Pancreas (tissue), 10 donors: ENCODE data around the gene ATP8B4. TPM values are rescaled to one million over a fixed set of nuclear protein-coding genes. Genes with fewer than 3 reads are reported as not detected.

ENCODE experiments used
- ATAC-seq, 4 donors: fragments of 200-7000 bp; cut with Tn5 transposase; one replicate each; pipeline versions ENCODE4 v1.8.0 to v1.9.1; 2020; ENCODE audit warnings: mild to moderate bottlenecking in 4 of 4, moderate library complexity in 4 of 4
- DNase-seq, 6 donors: peaks; one replicate each; pipeline ENCODE4 v3.0.0-alpha.2; 2020
- FAIRE-seq: peaks from 2 replicates; lab custom pipeline; 2012; peaks lifted over from hg19 to GRCh38; lab: Jason Lieb, UNC
- H3K27ac ChIP-seq, 4 donors: fragments of 200-600 bp; sonication (generic); 1 replicate in 3 of 4; 2 replicates in 1 of 4; pipeline versions ENCODE4 v1.5.0 to v1.8.0; 2020
- H3K27me3 ChIP-seq, 4 donors: fragments of 200-600 bp; one replicate each; pipeline ENCODE4 v1.8.0; 2021
- H3K36me3 ChIP-seq, 3 donors: fragments of 200-600 bp; sonication (generic) in 1 of 3; one replicate each; pipeline versions ENCODE4 v1.5.0 to v1.8.0; 2020 to 2021
- H3K4me1 ChIP-seq, 3 donors: fragments of 200-600 bp; one replicate each; pipeline ENCODE4 v1.8.0; 2021
- H3K4me3 ChIP-seq, 4 donors: fragments of 200-600 bp; sonication (generic) in 2 of 4; one replicate each; pipeline versions ENCODE4 v1.5.0 to v1.8.0; 2020 to 2021
- H3K9me3 ChIP-seq, 4 donors: fragments of 200-600 bp; one replicate each; pipeline ENCODE4 v1.8.0; 2021
- CTCF ChIP-seq, 4 donors: fragments of 200-600 bp; sonication (generic) in 3 of 4; IDR thresholded peaks; one replicate each; pipeline versions ENCODE4 v1.5.0 to v1.8.0; 2021; ENCODE audit warnings: antibody characterized with exemption in 4 of 4
- WGBS, 2 donors: extraction: QIAGEN DNeasy Blood & Tissue Kit; methylation state at CpG; one replicate each; pipeline ENCODE4 v1.1.7; 2013; 5-methylcytosine and 5-hydroxymethylcytosine counted together
- intact Hi-C, 3 donors: fragments of 100-400 bp; cut with DNase I; formaldehyde crosslinking; loops; one replicate each; pipeline versions ENCODE4 v1.11.1 to v1.14.2; 2022
- polyA plus RNA-seq, 2 donors: library from polyadenylated mRNA; stranded (reverse); fragments of 200-250 nt; gene quantifications; one replicate each; pipeline ENCODE4 v1.2.3, GENCODE V29; 2013
- total RNA-seq, 6 donors: library from RNA; stranded (reverse); fragmentation: NEBNext Ultra II Directional in 4 of 6; extraction: Animal tissue kit (Norgen Biotek cat#: 25700) in 4 of 6; gene quantifications; one replicate each; pipeline versions ENCODE4 v1.2.1 to v1.2.4, GENCODE V29; 2021 to 2023
- donor health status: healthy with polysubstance abuse.
- donor health status: DM: no; HTN: no; CAD: no; lungs with moderate emphysema.
- donor health status: DM: no; HTN: no; CAD: no.
- donor health status: control.
- donor health status: control.
- donor health status: Bipolar disorder and iron deficiency.
- donor health status: DM: yes; HTN: yes; CAD: no.
- donor health status: DM: no; HTN: no; CAD: no.
- donor health status: DM: no; HTN: no; CAD: no.
- donor health status: DM: yes; HTN: yes; CAD: no.

ATP8B4 gene
- total and polyA plus RNA-seq, 8 donors, result 0.55 to 5.3 (median 0.97) TPM

- 77 to 87% methylated on average over 1 of the region's 1 CpG for WGBS, 2 donors
- no peaks in the 10 kb centered on the region for H3K27me3 ChIP-seq
- H3K27ac ChIP-seq, result no peak overlapping the region
- peaks cover 0 to 2% (median 0%) of the 10 kb centered on the region in 3 donors for H3K4me1 ChIP-seq
- intact Hi-C loops, result no loop called here
- DNase-seq (no peak), FAIRE-seq (no peak), ATAC-seq (no peak)
- TF ChIP-seq CTCF (IDR thresholded peaks at IDR 0.05), result no peak
- no peaks in the 10 kb centered on the region for H3K9me3 ChIP-seq
- no peak overlapping the region for H3K4me3 ChIP-seq
- no peaks in the 10 kb centered on the region for H3K36me3 ChIP-seq
Observed at GRCh38 chr15:49808341-49808740, 310.7 kb downstream of the ATP8B4 start.

Other genes starting within 250 kb of the ATP8B4 start
- 1 to 10 TPM; 3.1 to 6.1 (median 3.6) TPM for gene SLC27A2, start 63.0 kb upstream of the ATP8B4 start, total RNA-seq
- 1 to 10 TPM; 1.5 to 2.3 TPM for gene SLC27A2, start 63.0 kb upstream of the ATP8B4 start, polyA plus RNA-seq
- 1 to 10 TPM in 1 of 6 donors, under 1 TPM in 4, not detected in 1; 0.13 to 1.7 (median 0.38) TPM for gene HDC, start 146.5 kb upstream of the ATP8B4 start, total RNA-seq
- gene HDC, start 146.5 kb upstream of the ATP8B4 start, polyA plus RNA-seq, result under 1 TPM in 1 of 2 donors, not detected in 1; 0.23 TPM
- 1 to 10 TPM; 4.6 to 9.7 (median 5.4) TPM for gene GABPB1, start 236.0 kb upstream of the ATP8B4 start, total RNA-seq
- gene GABPB1, start 236.0 kb upstream of the ATP8B4 start, polyA plus RNA-seq, result 1 to 10 TPM; 2.9 to 4.9 TPM